ENCODE measurements around the gene FADS2. TPM values are rescaled to one million over a fixed set of nuclear protein-coding genes. Genes with fewer than 3 reads are reported as not detected.

Gene FADS2
- total and polyA plus RNA-seq, 9 of the 15 experiments (the other 6 are each of a cell fraction or from before 2014, with no cell fraction given) = 2.9 to 42.8 (median 16.2) TPM

GRCh38 chr11:61864814-61865775, 37.0 kb downstream of the FADS2 start:
- Histone ChIP-seq H3K9me1 (ENCODE audit: control insufficient read depth, insufficient read depth, low read length) (no peaks in the 10 kb centered on the region), H3K79me2 (ENCODE audit: control insufficient read depth, insufficient read depth, low read length) (0 out of 3 replicates have a peak, but pooled peaks cover 3% of the 10 kb centered on the region), H3K4me2 (ENCODE audit: insufficient read depth, low read length) (no peak overlapping the region), H3K27ac (ENCODE audit: extremely low read depth, low read depth, low read length) (no peak overlapping the region; the same call in 2 of the 3 replicates), H3K36me3 (ENCODE audit: control insufficient read depth, insufficient read depth, low read length) (no peaks in the 10 kb centered on the region), H3K27me3 (ENCODE audit: control insufficient read depth in 2 of 2, insufficient read depth in 2 of 2, low read length in 2 of 2) (no peaks in the 10 kb centered on the region), H3K9me3 (replicated peaks; ENCODE audit: control insufficient read depth, insufficient read depth, low read depth, low read length) (no peaks in the 10 kb centered on the region), H4K20me1 (replicated peaks; ENCODE audit: control insufficient read depth, insufficient read depth, low read length) (no peaks in the 10 kb centered on the region), H3K4me3 (no peak overlapping the region), H3K4me1 (replicated peaks in 1 of 2; ENCODE audit: control insufficient read depth in 2 of 2, insufficient read depth in 2 of 2, low read length in 2 of 2) (peaks cover 43 to 75% of the 10 kb centered on the region in 2 experiments), H2AFZ (ENCODE audit: low read depth, low read length) (no peak overlapping the region), H3K9ac (ENCODE audit: insufficient read depth in 1 of 2, low read depth in 2 of 2, low read length in 2 of 2) (peak overlapping the region in 1 of 2 experiments; percentile 79; a peak in 2 of 4 replicates)
- intact Hi-C loops (cut with micrococcal nuclease) = no loop called here
- in situ Hi-C loops (cut with MboI) = no loop called here
- ChIA-PET POLR2A (interaction anchor here (0.6 kb wide), 1 partner anchor 505 kb away, joined by 4 read pairs; no protein-coding TSS in a partner anchor), CTCF (ENCODE audit: low intra/inter-chr PET ratio) (interaction anchor here (0.8 kb wide), 1 partner anchor 450 kb away, joined by 4 read pairs; no protein-coding TSS in a partner anchor)
- ATAC-seq (no peak), DNase-seq (ENCODE audit: extremely low read depth in 1 of 4, low spot score in 3 of 4) (no peak), FAIRE-seq (no peak)
- TF ChIP-seq RBM15 (IDR thresholded peaks at IDR 0.05; ENCODE audit: insufficient read depth, low read length) (no peak), ARID3B (CRISPR knock-in tag; IDR thresholded peaks at IDR 0.05; ENCODE audit: borderline replicate concordance) (no peak), DDX20 (tag; IDR thresholded peaks at IDR 0.05; ENCODE audit: low read depth) (no peak), CTCFL (IDR thresholded peaks at IDR 0.05; ENCODE audit: borderline replicate concordance, insufficient read depth, low read depth, low read length, poor library complexity, severe bottlenecking) (no peak), MYC (IDR thresholded peaks at IDR 0.05; ENCODE audit: low read depth, low read length) (no peak), MYC (CRISPR knock-in tag; IDR thresholded peaks at IDR 0.05; ENCODE audit: borderline replicate concordance, low read depth) (no peak), CBX8 (IDR thresholded peaks at IDR 0.05; ENCODE audit: borderline replicate concordance, extremely low read depth, low read depth, low read length, poor library complexity, severe bottlenecking) (no peak), HMGXB4 (CRISPR knock-in tag; IDR thresholded peaks at IDR 0.05) (no peak), CTBP1 (IDR thresholded peaks at IDR 0.05; ENCODE audit: borderline replicate concordance) (no peak)
- WGBS (ENCODE audit: insufficient coverage, low coverage, missing lambda C conversion rate) = 79% methylated on average over 20 of the region's 20 CpGs
- no TSS peak for BruUV-seq (replicated peaks)
